ENCODE results near the gene WDR27. TPM values are rescaled to one million over a fixed set of nuclear protein-coding genes. Genes with fewer than 3 reads are reported as not detected.
"Not testable (repeated sequence)": the region's sequence is repeated elsewhere in the genome, so short reads cannot be mapped to it uniquely, and the experiment has no call there.

Gene WDR27
- total RNA-seq, 1 donor from 2014 or later, result 24.4 TPM

DNA sequence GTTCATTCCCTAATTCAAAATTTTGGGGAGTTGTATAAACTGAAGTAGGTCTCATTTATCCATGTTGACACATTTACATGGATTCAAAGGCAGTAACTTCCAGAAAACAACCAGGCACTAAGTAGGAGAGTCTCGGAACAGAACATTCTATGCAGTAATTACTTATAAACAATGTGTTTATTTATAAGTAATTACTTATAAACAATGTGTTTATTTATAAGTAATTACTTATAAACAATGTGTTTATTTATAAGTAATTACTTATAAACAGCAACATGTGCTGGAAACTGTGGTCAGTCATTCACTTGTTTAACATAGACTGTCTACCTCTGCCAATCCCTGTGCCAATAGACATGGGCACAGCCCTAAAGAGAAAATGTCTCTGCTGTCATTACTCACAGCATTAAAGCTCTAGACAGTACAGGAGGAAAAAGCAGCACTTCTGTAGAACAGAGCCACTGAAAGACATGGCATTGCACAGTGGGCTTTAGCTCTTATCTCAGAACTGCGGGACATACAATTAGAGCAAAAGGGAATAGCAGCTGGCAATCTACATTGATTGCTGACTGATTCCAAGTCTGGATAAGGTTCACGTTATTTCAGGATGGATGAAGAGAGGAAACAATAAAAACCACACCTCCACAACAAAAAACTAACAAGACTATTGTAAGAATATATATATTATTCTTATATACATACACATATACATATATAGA lies 188.2 kb downstream of the WDR27 start:
- ATAC-seq, result no peak

DNA sequence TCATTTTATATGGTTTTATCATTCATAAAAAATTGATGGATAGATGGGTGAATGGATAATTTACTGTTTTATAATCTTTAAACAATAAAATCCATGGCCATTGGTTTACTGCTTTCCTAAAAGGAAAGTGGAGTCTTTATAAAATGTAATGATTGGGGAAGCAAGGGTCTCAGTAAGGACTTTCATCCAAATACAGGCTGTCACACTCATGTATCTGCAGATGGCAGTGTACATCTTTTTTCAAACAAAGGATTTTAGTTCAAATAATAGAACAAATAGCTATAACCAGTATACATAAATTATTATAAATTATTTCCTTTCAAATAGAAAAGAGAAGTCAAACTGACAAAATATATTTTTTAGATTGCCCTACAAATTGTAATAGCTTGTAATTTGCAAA lies 190.0 kb downstream of the WDR27 start:
- ATAC-seq, result not testable (repeated sequence)

DNA sequence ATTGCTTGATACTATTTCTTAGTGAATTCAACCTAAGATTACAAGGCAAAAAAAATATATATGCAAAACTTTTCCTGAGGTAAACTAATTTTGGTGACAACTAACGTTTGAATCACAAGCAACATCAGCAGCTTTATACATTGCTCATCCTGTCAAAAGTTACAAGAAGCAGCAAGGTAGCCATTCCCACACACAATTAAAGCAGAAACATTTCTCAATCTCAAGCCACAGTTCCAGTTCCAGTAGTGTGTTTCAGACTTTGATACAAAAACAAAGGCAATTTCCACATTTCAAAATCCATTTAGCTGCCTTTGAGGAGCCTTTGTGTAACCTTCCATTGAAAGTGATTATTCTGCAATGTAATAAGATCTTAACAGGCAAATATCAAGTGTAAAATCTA lies 191.0 kb downstream of the WDR27 start:
- no peak for ATAC-seq

GRCh38 chr6:169508452-169508851 lies 193.4 kb downstream of the WDR27 start:
- no peak for ATAC-seq

DNA sequence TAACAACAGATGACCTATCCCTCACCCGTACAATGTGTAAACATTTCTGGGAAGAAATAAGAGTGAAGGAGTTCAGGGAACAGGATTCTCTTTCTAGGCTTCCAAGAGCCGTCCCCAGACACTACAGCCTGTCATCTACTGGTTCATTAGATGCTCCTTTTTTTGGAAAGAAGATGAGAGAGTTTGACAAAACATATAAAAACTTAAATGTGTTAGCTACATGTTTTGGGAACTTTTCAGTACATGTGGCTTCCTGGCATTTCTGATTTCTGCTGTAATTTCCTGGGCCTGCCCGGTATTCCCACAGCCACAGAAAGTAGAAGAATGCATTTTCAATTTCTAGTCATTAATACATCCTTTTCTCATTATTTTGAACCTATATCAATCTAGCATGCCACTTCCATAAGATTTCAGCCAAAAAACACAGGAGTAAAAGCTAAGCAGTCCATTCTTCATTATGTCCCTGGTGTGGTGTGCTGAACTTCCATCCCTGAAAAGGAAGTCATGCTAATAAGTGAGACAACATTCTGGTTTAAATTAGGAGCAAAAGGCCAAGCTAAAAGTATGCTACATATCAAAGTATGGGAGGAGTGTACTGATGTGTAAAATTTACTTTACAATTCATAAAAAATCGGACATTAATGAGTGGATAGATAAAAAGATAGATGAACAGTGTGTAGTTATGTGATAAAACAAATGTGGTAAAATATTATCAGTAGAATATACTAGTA lies 198.2 kb downstream of the WDR27 start:
- no peak for ATAC-seq

DNA sequence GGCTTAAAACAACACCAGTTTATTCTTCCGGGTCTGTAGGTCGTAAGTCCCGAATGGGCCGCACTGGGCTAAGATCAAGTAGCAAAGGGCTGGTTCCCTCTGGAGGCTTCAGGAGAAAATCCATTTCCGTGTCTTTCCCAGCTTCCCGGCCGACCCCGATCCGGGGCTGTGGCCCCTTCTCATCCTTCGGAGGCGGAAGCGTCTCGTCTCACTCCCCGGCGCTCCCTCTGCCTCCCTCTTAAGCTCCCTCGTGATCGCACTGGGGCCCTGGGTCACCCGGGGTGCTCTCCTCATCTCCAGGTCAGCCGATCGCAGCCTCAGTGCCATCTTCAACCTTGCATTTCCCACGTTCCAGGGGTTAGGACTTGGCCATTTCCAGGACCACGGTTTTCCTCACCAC lies 199.4 kb downstream of the WDR27 start:
- ATAC-seq, result no peak

DNA sequence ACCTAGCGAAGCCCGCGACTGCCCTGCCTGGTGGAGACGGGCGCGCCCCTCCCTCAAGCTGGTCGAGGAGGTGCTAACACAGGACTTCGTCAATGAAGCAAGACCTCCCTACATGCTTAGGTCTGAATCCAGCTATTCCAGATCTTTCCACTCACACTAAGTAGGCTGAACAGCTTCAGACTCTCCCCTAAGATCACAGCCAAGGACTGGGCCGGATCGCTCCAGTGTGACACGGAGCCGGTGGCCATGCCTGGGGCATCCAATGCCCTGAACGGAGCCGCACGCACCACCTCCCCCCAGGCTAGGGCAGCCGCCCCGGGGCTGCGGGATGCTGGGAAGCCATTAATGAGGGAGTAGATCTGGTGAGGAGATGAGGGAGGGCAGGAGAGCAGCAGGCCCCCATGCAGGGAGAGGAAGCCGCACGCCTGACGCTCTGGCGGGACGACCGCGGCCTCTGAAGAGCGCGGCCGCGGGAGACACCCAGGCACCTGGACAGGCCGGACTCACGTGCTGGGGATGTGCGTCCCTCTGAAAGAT lies 200.0 kb downstream of the WDR27 start:
- peak; percentile 18 for ATAC-seq

DNA sequence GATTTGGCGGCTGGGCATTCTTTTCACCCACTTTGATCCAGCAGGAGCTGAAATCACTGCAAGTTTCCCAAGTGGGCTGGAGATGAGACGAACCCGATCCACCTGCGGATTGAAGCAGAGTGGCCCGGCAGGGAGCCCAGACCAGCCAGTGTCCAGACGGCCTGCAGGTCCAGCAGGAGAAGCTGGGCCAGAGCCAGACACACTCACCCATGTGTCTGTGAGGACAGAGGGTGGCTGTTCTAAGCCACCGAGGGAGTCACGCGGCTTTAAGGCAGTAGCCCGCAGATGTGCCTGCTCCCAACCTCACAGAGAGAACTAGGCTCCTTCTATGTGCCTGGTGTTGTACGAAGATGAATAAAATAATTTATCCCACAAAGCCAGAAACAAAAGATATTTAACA lies 200.7 kb downstream of the WDR27 start:
- ATAC-seq, result no peak

DNA sequence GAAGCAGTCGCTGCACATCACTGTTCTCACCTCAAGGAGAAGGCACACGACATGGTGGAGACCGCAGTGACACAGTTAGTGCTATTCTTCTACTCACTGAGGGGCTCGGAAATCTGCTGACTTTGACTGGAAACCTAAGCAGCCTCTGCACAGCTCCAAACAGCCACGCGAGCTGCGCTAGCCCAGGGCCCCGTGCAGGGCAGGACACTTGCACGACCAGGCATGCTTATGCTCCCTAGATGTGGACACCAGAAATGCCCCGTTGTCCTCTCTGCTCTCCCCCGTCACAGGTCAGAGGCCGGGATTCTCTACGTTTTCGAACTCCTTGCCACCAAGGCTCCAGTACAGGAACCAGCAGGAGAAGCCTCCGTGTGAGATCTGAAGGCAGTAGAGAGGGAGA lies 201.1 kb downstream of the WDR27 start:
- ATAC-seq, result no peak

DNA sequence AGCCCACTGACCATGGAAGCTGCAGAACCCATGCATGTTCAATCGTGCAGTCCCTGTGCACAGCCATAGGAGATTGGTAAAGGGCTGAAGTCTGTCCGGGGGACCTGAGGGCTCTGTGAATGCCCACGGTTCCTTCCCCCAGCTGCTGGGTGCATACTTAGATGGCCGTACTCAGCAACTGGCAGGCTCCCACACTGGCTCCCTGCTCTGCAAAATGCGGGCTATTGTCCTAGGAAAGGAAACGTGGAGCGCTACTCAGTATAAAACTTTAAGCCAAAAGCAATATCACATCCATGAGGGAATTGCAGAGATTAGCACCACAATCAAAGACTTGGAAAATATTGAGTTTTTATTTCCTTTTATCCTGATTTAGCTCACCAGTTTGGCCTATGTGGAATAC lies 202.0 kb downstream of the WDR27 start:
- ATAC-seq, result no peak

GRCh38 chr6:169498916-169499513 lies 202.8 kb downstream of the WDR27 start:
- no peak for ATAC-seq

- ATAC-seq, result no peak
Observed at GRCh38 chr6:169495601-169496000, 206.2 kb downstream of the WDR27 start.

DNA sequence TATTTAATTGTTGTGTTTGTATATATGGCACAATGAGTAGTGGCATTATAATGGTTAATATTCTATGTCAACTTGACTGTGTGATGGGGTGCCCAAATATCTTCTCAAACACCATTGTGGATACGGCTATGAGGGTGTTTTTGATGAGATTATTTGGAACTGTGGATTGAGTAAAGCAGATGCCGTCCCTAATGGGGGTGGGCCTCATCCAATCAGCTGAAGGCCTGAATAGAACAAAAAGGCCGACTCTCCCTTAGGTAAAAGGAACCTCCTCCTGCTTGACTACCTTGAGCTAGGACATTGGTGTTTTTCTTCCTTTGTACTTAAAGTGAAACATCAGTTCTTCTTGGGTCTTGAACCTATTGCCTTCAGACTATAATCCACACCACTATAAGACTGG lies 207.8 kb downstream of the WDR27 start:
- ATAC-seq, result no peak

GRCh38 chr6:169491482-169491881 lies 210.3 kb downstream of the WDR27 start:
- no peak for ATAC-seq

- no peak for ATAC-seq
Observed at GRCh38 chr6:169490830-169491229, 211.0 kb downstream of the WDR27 start.

DNA sequence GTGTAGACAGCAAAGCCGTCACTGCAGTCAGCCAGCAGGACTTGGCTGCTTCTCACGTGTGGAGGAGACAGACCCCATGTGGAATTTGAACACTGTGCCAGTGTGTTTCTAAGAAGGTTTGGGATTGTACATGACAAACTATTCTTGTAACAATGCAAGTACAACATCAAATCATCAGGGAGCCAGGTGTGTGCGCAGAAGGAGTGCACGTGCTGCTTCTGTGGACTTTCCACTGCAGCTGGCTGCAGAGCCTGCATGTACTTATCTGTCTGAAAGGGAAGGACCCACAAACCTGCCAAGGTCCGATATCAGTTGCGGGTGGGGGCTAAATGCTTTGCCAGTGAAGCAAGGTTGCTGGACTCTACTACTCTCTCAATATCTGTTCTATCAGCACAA lies 211.6 kb downstream of the WDR27 start:
- ATAC-seq, result no peak

DNA sequence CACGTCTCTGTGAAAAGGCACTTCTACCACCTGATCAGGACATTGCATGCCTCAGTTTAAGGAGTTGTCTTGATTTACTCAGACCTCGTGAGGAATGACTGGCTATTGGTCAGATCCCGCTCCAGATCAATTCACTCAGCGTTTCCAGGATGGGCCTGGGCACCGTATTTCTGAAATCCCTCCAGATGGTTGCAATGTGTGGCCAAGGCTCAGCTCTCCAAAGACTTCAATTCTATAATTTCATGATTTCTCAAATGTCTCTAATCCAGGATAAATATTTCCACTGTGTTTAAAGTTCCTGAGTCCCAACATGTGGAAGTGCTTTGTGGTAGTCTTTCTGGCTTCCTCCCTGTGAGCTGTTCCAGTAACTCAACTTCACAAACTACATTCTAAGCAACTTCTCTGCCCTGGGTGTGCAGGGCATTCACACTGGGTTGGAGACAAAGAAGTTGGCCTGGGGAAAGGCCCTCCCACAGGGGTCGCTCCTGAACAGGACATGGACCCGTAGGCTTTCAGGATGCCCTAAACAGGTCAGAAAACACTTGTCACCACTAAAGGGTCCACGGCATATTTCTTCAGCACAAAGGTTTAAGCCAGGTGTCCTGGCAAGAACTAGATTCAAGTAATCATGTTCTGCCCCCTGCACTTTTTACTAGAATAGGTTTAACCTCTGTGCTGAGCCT lies 212.1 kb downstream of the WDR27 start:
- no peak for ATAC-seq

- ATAC-seq, result no peak
Observed at GRCh38 chr6:169487579-169488436, 214.0 kb downstream of the WDR27 start.

GRCh38 chr6:169479783-169480495 lies 221.9 kb downstream of the WDR27 start:
- no peak for ATAC-seq

GRCh38 chr6:169474362-169474761 lies 227.5 kb downstream of the WDR27 start:
- ATAC-seq, result no peak

GRCh38 chr6:169473663-169474062 lies 228.2 kb downstream of the WDR27 start:
- no peak for ATAC-seq

All from esophagus mucosa (tissue), 1 donor.